Sigmoid colon (tissue), 4 donors: ENCODE measurements around the gene CEP85L.

ENCODE experiments used
- EP300 ChIP-seq, 4 donors: sonication (generic); formaldehyde crosslinking; IDR thresholded peaks; one replicate each; pipeline ENCODE4 v1.6.1; 2017; ENCODE audit warnings: antibody characterized with exemption in 4 of 4
- POLR2A ChIP-seq, 2 donors: fragments of 450-650 bp; IDR thresholded peaks; one replicate each; pipeline ENCODE4 v1.6.1; 2016; ENCODE audit warnings: antibody characterized with exemption in 2 of 2, mild to moderate bottlenecking in 2 of 2, moderate library complexity in 2 of 2
- POLR2AphosphoS5 ChIP-seq, 4 donors: sonication (generic); formaldehyde crosslinking; IDR thresholded peaks; one replicate each; pipeline ENCODE4 v1.6.1; 2017; ENCODE audit warnings: antibody characterized with exemption in 4 of 4
- TF ChIP-seq, protein P1 (sequence below), 4 experiments: fragments of 450-650 bp in 3 of 4; fragments of 200-600 bp in 1 of 4; IDR thresholded peaks; one replicate each; pipeline ENCODE4 v1.5.1; 2016 to 2019; ENCODE audit warnings: antibody characterized with exemption in 4 of 4, mild to moderate bottlenecking in 3 of 4, moderate library complexity in 2 of 4

DNA sequence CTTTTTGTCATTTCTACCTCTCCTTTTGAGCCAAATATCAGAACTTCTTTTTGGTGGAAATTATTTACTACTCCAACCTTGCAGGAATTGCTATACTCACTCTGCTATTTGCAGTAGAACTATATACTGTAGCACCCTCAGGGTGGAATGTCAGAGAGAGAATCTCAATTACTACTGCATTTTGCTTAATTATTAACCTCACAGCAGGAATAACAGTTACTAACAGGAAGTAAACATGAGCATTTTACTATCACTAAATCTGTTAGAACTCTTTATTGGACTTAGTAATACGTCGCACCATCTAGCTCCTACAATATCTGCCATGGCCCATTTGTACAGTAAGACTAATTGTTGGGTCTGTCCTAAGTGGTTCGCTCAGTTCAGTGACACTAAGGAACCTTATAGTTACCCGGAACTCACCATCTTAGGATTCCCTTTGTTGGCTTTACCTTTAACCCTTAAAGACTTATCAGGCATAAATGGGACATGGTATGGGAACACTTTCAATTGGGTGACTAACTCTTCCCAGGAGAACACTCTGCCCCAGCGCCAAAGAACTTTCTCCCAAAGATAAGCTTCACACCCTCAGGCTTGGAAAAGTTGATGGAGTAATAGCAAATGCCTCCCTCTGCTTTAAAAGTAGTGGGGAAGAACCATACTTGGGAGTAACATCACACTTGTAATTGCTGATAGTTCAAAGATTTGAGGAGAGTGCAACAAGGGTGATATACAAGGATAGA lies 64.5 kb downstream of the CEP85L start:
- no peak for TF ChIP-seq POLR2AphosphoS5 (IDR thresholded peaks at IDR 0.05)
- TF ChIP-seq, protein P1, sequence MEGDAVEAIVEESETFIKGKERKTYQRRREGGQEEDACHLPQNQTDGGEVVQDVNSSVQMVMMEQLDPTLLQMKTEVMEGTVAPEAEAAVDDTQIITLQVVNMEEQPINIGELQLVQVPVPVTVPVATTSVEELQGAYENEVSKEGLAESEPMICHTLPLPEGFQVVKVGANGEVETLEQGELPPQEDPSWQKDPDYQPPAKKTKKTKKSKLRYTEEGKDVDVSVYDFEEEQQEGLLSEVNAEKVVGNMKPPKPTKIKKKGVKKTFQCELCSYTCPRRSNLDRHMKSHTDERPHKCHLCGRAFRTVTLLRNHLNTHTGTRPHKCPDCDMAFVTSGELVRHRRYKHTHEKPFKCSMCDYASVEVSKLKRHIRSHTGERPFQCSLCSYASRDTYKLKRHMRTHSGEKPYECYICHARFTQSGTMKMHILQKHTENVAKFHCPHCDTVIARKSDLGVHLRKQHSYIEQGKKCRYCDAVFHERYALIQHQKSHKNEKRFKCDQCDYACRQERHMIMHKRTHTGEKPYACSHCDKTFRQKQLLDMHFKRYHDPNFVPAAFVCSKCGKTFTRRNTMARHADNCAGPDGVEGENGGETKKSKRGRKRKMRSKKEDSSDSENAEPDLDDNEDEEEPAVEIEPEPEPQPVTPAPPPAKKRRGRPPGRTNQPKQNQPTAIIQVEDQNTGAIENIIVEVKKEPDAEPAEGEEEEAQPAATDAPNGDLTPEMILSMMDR (IDR thresholded peaks at IDR 0.05): no peak
- no peak for TF ChIP-seq EP300 (IDR thresholded peaks at IDR 0.05)
- no peak for TF ChIP-seq POLR2A (IDR thresholded peaks at IDR 0.05)
